ACHN (cell line): Measurements from ENCODE around the gene AGL.
"Not testable (repeated sequence)": the region's sequence is repeated elsewhere in the genome, so short reads cannot be mapped to it uniquely, and the experiment has no call there.

ENCODE experiments used
- DNase-seq: peaks from one replicate; pipeline ENCODE4 v3.0.0-alpha.2; 2015
- in situ Hi-C: cut with HindIII; loops from 2 replicates; pipeline ENCODE4 v1.10.0; 2017; ENCODE audit warnings: low sequenced_read_pairs, low pct_ligation_motif_present, low pct_unique_long_range_greater_than_20kb

Gene AGL

GRCh38 chr1:99849413-99849743 lies 783 bp upstream of the AGL start:
- peak; percentile 14 for DNase-seq
- in situ Hi-C loops, result no loop called here

DNA sequence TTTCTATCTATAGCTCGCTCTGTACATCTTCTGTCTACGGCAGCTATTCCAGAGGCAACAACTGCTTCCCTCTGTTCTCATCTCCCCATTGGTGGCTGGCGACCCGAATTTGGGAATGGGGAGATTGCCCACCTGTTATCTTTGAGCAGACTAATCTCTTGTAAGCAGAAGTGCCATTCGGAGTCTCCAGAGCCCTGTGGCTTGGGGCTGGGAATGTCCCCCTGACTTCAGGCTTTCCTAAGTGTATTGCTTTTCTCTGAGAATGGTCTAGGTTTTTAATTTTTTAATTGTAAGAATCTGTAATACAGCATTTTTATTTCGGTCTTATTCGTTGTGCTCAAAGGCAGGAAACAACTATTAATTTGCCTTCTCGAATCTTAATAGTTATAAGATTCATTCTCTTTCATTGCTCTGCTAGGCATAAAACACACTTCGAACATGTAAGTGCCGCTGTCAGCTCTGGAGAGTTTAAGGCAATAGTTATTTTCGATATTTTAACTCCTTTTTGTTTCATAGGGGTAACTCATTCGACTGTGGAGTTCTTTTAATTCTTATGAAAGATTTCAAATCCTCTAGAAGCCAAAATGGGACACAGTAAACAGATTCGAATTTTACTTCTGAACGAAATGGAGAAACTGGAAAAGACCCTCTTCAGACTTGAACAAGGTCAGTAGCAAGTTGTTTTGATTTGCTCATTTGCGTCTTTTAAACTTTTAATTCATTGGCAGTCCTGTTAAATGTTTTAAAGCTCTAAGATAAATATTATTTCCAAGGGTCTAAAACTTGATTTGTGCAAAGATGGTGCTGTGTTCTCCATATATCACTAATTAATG lies 514 bp downstream of the AGL start:
- in situ Hi-C loops, result no loop called here
- peak; percentile 12 for DNase-seq

DNA sequence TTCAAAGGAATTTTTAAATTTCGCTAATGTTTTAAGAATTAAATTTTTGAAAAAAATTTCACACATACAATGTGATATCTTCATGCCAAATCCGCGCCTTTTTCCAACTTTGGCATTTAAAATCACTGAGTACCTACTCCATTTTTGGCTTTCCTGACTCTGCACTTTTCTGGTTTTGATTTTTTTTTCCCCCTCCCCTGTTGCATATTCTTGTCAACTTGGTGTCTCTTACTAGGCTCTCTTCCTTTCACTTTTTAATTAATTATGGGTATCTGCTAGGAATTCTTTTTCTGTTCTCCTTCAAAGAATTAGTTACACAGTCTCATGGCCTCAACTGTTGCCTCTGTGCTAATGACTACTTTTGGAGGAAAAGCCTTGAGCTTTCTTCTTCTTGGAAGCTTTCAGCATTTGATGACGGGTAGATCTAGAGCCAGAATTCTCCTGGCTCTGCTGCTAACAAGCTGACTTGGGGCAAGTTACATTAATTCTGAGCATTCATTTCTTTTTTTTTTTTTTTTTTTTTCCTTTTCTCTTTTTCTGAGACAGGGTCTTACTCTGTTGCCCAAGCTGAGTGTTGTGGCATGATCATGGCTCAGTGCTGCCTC lies 1.8 kb downstream of the AGL start:
- no peak for DNase-seq
- in situ Hi-C loops, result no loop called here

DNA sequence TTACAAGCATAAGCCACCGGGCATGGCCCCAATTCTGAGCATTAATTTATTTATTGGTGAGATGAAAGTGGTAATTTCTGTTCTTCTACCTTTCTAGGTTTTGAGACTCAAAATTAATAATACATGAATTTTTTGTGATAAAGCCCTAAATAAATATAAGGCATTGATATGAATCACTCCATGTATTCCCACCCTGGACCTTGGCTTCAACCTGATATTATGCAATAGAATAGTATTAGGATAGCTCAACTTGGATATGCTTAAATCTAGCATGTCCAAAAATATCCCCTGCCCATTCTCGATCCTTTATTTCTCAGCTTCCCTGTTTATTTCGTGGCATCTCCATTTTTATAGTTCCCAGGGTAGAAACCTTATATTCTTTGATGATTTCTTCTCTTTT lies 2.5 kb downstream of the AGL start:
- no peak for DNase-seq
- in situ Hi-C loops, result no loop called here

DNA sequence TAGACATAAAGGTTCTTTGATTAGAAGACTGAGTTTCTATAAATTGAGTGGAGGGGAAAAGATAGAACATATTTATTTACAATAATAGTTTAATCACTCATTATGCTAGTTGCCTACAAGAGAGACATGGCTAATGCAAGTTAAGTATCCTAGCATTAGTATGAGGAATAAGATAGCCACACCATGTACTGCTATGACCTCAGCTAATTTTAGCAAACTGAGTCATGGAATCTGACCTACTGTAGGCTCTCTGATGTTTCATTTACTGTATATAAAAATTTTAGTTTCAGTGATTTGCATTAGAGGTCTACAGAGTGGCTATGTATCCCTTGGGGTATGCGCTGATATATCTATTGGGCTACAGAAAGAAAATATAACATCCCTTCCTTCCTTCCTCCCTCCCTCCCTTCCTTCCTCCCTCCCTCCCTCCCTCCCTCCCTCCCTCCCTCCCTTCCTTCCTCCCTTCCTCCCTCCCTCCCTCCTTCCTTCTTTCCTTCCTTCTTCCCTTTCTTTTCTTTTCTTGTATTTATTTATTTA lies 5.8 kb downstream of the AGL start:
- in situ Hi-C loops, result no loop called here
- no peak for DNase-seq

GRCh38 chr1:99857041-99857440 lies 6.9 kb downstream of the AGL start:
- in situ Hi-C loops, DNase-seq: not testable (repeated sequence)

DNA sequence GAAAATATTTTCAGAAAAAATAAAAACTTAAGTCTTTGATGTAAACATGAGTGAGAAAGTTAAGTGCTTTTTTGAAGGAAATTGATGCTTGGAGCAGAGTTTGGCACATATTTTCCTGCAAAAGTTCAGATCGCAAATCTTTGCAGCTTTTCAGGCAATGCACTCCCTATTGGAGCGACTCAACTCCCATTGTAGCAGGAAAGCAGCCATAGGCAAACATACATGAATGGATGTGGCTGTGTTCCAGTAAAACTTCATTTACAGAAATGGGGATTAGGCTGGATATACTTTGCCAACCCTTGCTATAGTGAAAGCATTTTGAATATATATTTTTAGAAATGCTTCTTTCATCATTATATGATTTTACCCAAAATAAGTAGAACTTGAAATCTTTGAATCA lies 8.1 kb downstream of the AGL start:
- no peak for DNase-seq
- in situ Hi-C loops, result no loop called here

- in situ Hi-C loops, result no loop called here
- DNase-seq, result no peak
Measured at GRCh38 chr1:99858881-99859280, 8.7 kb downstream of the AGL start.

DNA sequence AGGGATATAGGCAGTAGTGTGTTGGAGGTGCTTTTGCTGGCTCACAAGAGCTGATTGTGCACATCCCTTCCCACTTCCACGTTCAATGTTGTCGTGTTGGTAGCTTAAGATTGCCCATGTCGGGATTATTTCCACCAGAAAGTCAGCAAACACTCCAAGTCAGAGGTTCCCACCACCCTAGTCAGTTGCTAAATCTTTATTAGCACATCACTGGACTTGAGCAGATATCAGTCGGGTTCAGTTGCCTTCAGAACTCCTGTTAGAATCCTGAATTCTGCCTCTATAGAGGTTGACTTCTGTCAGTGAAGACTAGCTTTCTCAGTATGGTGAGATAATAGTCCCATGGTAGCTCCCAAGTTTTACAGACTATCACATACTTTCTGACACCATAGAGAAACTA lies 10.5 kb downstream of the AGL start:
- no peak for DNase-seq
- in situ Hi-C loops, result no loop called here

GRCh38 chr1:99867682-99868081 lies 17.5 kb downstream of the AGL start:
- in situ Hi-C loops, result no loop called here
- no peak for DNase-seq

DNA sequence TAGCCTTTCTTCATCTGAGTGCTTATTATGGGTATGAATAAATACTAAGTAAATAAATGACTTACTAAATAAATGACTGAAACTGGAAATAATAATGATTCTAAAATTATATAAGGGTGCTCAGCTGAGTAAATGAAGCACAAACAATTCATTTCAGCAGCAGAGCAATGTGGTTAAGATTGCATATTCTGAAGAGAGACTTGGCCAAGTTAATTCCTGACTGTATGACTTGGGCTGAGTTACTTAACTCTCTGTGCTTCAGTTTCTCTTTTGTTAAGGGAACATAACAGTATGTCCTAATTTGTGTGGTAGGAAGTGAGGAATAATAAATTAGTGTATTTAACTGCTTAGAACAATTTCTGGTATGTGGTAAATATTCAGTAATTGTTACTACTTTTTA lies 19.1 kb downstream of the AGL start:
- no peak for DNase-seq
- in situ Hi-C loops, result no loop called here

GRCh38 chr1:99869723-99870122 lies 19.6 kb downstream of the AGL start:
- DNase-seq, result no peak
- in situ Hi-C loops, result no loop called here

DNA sequence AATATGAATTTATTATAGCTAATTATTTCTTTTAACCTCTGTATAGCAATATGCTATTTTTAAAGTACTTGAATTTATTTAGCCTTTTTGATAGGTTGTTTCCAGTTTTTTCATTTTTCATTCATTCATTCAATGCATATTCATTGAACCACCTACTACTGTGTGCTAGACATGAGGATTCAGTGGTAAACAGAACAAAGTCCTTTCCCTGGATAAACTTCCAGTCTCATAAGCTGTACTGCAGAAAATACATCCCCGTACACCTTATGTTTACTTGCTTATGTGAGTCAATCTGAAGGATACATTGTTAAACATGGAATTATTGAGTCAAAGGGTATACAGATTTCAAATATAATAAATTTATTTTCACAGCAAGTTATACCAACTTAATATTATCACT lies 21.9 kb downstream of the AGL start:
- DNase-seq, result no peak
- in situ Hi-C loops, result no loop called here

- in situ Hi-C loops, result no loop called here
- DNase-seq, result no peak
Measured at GRCh38 chr1:99877568-99877967, 27.4 kb downstream of the AGL start.

GRCh38 chr1:99886179-99886578 lies 36.0 kb downstream of the AGL start:
- in situ Hi-C loops, result no loop called here
- DNase-seq, result no peak

GRCh38 chr1:99886841-99887240 lies 36.7 kb downstream of the AGL start:
- DNase-seq, result no peak
- in situ Hi-C loops, result no loop called here

DNA sequence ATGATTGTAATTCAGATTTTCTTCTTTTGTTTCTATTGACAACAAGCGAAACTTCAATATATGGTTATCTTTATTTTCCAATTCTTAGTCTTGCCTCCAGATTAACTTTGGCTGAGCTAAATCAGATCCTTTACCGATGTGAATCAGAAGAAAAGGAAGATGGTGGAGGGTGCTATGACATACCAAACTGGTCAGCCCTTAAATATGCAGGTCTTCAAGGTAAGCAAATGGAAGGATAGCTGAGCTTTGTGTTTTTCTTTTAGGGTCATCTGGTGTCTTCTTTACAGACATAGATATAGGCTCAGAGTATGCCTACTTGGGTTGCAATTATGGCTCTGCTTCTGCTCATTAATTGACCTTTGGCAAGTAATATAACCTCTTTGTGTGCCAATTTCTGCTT lies 37.7 kb downstream of the AGL start:
- DNase-seq, result no peak
- in situ Hi-C loops, result no loop called here

DNA sequence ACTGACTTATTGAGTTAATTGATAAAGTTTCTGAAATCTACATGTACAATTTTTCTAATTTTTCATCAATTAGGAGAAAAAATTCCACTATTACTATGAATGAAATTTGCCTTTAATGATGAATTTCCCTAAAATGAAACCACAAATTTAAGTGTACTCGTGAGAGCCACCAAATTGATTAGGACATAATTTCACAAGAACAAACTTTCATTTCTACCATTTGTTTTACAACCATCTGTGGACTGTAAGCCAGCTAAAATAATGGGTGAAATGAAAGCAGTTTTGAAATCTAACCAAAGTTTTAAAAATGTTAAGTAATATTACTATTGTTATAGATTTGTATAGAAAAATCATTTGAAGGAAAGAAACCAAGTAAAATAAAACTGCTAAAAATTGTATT lies 41.8 kb downstream of the AGL start:
- no peak for DNase-seq
- in situ Hi-C loops, result no loop called here

DNA sequence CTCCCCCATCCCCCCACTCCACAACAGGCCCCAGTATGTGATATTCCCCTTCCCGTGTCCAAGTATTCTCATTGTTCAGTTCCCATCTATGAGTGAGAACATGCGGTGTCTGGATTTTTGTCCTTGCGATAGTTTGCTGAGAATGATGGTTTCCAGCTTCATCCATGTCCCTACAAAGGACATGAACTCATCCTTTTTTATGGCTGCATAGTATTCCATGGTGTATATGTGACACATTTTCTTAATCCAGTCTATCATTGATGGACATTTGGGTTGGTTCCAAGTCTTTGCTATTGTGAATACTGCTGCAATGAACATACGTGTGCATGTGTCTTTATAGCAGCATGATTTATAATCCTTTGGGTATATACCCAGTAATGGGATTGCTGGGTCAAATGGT lies 53.1 kb downstream of the AGL start:
- in situ Hi-C loops, DNase-seq: not testable (repeated sequence)

DNA sequence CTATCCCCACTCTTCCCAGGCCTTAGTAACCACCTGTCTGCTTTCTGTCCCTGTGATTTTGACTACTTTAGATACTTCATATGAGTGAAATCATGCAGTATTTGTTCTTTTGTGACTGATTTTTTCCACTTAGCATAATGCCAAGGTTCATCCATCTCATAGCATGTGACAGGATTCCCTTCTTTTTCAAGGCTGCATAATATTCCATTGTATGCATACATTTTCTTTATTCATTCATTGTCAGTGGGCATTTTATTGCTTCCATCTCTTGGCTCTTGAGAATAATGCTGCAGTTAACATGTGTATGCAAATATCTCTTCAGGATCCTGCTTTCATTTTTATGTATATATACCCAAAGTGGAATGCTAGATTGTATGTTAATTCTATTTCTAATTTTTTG lies 56.4 kb downstream of the AGL start:
- no peak for DNase-seq
- in situ Hi-C loops, result no loop called here
